BE2C (cell line): ENCODE results near the gene PDE1C.

ENCODE experiments used
- DNase-seq: peaks from one replicate; pipeline ENCODE4 v3.0.0-alpha.2; 2020
- H3K27me3 ChIP-seq: fragments of 250-450 bp; sonication (Bioruptor Pico); 2 replicates; pipeline ENCODE4 v1.5.1; 2020; ENCODE audit warnings: mild to moderate bottlenecking
- H3K36me3 ChIP-seq: fragments of 250-450 bp; sonication (Bioruptor Pico); 2 replicates; pipeline ENCODE4 v1.5.1; 2020; ENCODE audit warnings: mild to moderate bottlenecking
- H3K4me1 ChIP-seq: fragments of 250-450 bp; sonication (Bioruptor Pico); 2 replicates; pipeline ENCODE4 v1.5.1; 2020
- H3K4me3 ChIP-seq: 2 replicates; pipeline ENCODE4 v1.5.1; 2011; ENCODE audit warnings: low read depth, low read length
- H3K9me3 ChIP-seq: fragments of 250-450 bp; sonication (Bioruptor Pico); 2 replicates; pipeline ENCODE4 v1.5.1; 2020
- CTCF ChIP-seq: IDR thresholded peaks from 2 replicates; pipeline ENCODE4 v1.5.1; 2012; ENCODE audit warnings: mild to moderate bottlenecking, low read depth, low read length

Gene PDE1C

DNA sequence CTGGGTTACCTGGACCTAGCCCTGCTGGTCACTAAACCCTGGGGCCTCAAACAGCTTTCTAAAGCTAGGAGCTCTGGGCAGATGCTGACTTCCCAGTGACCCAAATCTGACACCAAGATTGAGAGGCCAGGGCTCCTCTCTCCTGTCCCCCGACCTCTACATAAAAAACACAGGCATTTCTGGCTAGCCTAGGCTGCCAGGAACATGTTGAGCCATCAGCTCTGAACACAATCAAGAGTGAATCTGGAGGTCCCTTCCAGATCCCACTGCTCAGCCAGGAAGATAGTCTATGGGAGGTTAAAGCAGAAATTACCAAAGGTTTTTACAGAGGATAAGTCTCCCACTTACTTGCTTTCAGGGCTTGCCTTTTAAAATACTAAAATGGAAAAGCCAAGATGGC lies 22.1 kb upstream of the PDE1C start:
- Histone ChIP-seq H3K9me3 (no peaks in the 10 kb centered on the region), H3K4me1 (no peaks in the 10 kb centered on the region), H3K4me3 (no peak overlapping the region)

DNA sequence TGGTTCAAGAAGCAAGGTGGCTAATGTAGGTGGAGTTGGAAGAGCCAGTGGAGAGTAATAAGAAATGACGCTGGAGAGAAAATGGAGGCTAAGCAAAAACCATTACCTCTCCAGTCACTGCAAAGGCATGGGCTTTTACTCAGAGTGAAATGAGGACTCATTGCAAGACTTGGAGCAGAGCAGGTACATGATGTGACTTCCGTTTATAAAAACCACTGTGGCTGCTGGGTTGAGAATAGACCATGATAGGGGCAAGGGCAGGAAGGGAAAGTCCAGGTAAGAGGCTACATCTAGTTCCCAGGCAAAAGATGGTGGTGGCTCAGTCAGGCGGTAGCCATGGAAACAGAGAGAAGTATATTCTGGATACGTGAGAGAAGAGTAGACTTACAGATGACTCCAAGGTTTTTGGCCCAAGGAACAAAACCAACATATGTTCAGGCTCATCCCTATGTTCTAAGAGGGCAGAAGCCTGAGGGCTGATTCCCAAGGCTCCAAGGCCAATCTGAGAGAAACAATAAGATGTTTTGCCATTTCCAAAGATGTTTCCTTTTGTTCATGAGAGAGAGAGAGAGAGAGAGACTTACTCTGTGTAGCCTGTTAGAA lies 21.5 kb upstream of the PDE1C start:
- DNase-seq, result no peak
- no peaks in the 10 kb centered on the region for H3K27me3 ChIP-seq
- H3K4me3 ChIP-seq, result no peak overlapping the region
- H3K4me1 ChIP-seq, result no peaks in the 10 kb centered on the region
- no peaks in the 10 kb centered on the region for H3K36me3 ChIP-seq
- H3K9me3 ChIP-seq, result no peaks in the 10 kb centered on the region
- no peak for TF ChIP-seq CTCF

More for the DNA sequence above, 22.1 kb upstream of the PDE1C start:
- Histone ChIP-seq H3K27me3 (no peaks in the 10 kb centered on the region), H3K36me3 (no peaks in the 10 kb centered on the region)
- DNase-seq, result no peak
- no peak for TF ChIP-seq CTCF

DNA sequence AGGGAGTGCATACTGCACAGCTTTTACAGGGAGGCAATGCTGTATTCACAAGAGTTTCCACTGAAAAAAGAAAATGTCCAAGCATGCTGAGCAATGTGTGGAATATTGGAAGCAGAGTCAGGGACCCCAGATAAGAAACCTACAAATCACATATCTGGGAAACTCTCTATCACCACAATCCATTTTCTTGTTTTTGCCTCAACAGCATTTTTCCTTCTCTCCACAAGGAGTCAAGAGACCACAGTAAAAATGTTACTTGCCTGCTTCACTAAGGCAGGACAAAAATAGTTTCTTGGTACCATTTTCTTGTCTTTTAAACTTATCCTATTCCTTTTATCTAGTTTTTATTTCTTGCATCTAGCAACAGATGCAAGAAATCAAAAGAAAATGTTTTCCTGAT lies 19.5 kb upstream of the PDE1C start:
- TF ChIP-seq CTCF, result no peak
- Histone ChIP-seq H3K4me1 (no peaks in the 10 kb centered on the region), H3K27me3 (no peaks in the 10 kb centered on the region), H3K36me3 (no peaks in the 10 kb centered on the region), H3K9me3 (no peaks in the 10 kb centered on the region), H3K4me3 (no peak overlapping the region)
- no peak for DNase-seq

- Histone ChIP-seq H3K4me1 (no peaks in the 10 kb centered on the region), H3K9me3 (no peaks in the 10 kb centered on the region), H3K27me3 (no peaks in the 10 kb centered on the region), H3K36me3 (no peaks in the 10 kb centered on the region), H3K4me3 (no peak overlapping the region)
- DNase-seq, result no peak
- no peak for TF ChIP-seq CTCF
Measured at GRCh38 chr7:32089256-32089655, 19.0 kb upstream of the PDE1C start.

DNA sequence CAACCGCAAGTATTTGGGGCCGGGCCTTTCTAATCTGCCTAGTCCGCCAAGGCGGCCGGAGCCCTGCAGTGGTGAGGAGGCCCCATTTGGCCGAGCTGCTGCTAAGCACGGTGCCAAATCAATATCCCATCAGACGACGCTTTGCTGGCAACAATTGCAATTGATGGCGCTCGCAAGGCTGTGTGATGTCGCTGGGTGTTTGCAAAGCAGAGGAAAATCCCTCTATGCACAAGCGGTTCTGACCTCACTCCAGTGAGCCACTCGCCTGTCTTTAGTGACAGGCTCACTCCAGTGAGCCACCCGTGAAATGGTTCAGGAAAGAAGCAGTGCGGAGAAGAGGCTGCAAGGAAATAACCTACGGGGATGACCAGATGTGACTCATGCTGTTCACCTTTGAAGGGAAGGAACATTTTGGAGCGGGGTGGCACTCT lies 18.3 kb upstream of the PDE1C start:
- H3K9me3 ChIP-seq, result no peaks in the 10 kb centered on the region
- no peak for TF ChIP-seq CTCF
- H3K36me3 ChIP-seq, result no peaks in the 10 kb centered on the region
- no peak for DNase-seq
- H3K4me3 ChIP-seq, result no peak overlapping the region
- H3K4me1 ChIP-seq, result no peaks in the 10 kb centered on the region
- no peaks in the 10 kb centered on the region for H3K27me3 ChIP-seq

- H3K4me1 ChIP-seq, result no peaks in the 10 kb centered on the region
- TF ChIP-seq CTCF, result no peak
- no peaks in the 10 kb centered on the region for H3K27me3 ChIP-seq
- H3K9me3 ChIP-seq, result no peaks in the 10 kb centered on the region
- H3K36me3 ChIP-seq, result no peaks in the 10 kb centered on the region
- H3K4me3 ChIP-seq, result no peak overlapping the region
- DNase-seq, result no peak
Measured at GRCh38 chr7:32079510-32079909, 9.3 kb upstream of the PDE1C start.
